ENCODE measurements around the gene ZNRF3.

The ZNRF3 gene

GRCh38 chr22:29016067-29016938 lies 132.9 kb downstream of the ZNRF3 start:
- TF ChIP-seq CTCF (IDR thresholded peaks at IDR 0.05) (no peak), ZFX (IDR thresholded peaks at IDR 0.05; ENCODE audit: borderline replicate concordance) (no peak)
- no peak overlapping the region for H3K27ac ChIP-seq

GRCh38 chr22:29018293-29019189 lies 135.2 kb downstream of the ZNRF3 start:
- TF ChIP-seq ZFX (IDR thresholded peaks at IDR 0.05; ENCODE audit: borderline replicate concordance), result no peak
- no peak for TF ChIP-seq CTCF (IDR thresholded peaks at IDR 0.05)
- H3K27ac ChIP-seq, result no peak overlapping the region

- no peak overlapping the region for H3K27ac ChIP-seq
- TF ChIP-seq CTCF (IDR thresholded peaks at IDR 0.05) (no peak), ZFX (IDR thresholded peaks at IDR 0.05; ENCODE audit: borderline replicate concordance) (no peak)
Observed at GRCh38 chr22:29022101-29022817, 138.9 kb downstream of the ZNRF3 start.

GRCh38 chr22:29023172-29023796 lies 139.9 kb downstream of the ZNRF3 start:
- H3K27ac ChIP-seq, result no peak overlapping the region
- TF ChIP-seq ZFX (IDR thresholded peaks at IDR 0.05; ENCODE audit: borderline replicate concordance) (no peak), CTCF (IDR thresholded peaks at IDR 0.05) (no peak)

- no peak for TF ChIP-seq CTCF (IDR thresholded peaks at IDR 0.05)
- TF ChIP-seq ZFX (IDR thresholded peaks at IDR 0.05; ENCODE audit: borderline replicate concordance), result no peak
- H3K27ac ChIP-seq, result no peak overlapping the region
Observed at GRCh38 chr22:29026579-29026978, 143.2 kb downstream of the ZNRF3 start.

GRCh38 chr22:29028468-29028867 lies 145.1 kb downstream of the ZNRF3 start:
- TF ChIP-seq CTCF (IDR thresholded peaks at IDR 0.05), result no peak
- no peak for TF ChIP-seq ZFX (IDR thresholded peaks at IDR 0.05; ENCODE audit: borderline replicate concordance)
- H3K27ac ChIP-seq, result no peak overlapping the region
